Measurements from ENCODE around the gene PTCD1. TPM values are rescaled to one million over a fixed set of nuclear protein-coding genes. Genes with fewer than 3 reads are reported as not detected.

PTCD1 gene
- total RNA-seq, 3 donors from 2014 or later, result 4.5 to 8.3 (median 4.9) TPM

GRCh38 chr7:99424932-99425730 lies 13.5 kb downstream of the PTCD1 start:
- intact Hi-C loops (cut with DNase I; ENCODE audit: low total_unique reads), result no loop called here
- no peak overlapping the region for H3K4me3 ChIP-seq
- no peaks in the 10 kb centered on the region for H3K27me3 ChIP-seq
- peaks cover 9% of the 10 kb centered on the region for H3K36me3 ChIP-seq
- DNase-seq (ENCODE audit: low spot score in 2 of 2), result no peak
- no peaks in the 10 kb centered on the region for H3K4me1 ChIP-seq
- no peak for TF ChIP-seq CTCF (IDR thresholded peaks at IDR 0.05)
- TF ChIP-seq POLR2AphosphoS5 (IDR thresholded peaks at IDR 0.05), result no peak
- TF ChIP-seq POLR2A (IDR thresholded peaks at IDR 0.05), result no peak
- H3K9me3 ChIP-seq, result no peaks in the 10 kb centered on the region
- H3K27ac ChIP-seq, result no peak overlapping the region

- Histone ChIP-seq H3K27ac (no peak overlapping the region), H3K4me1 (no peaks in the 10 kb centered on the region), H3K36me3 (peaks cover 21% of the 10 kb centered on the region), H3K27me3 (no peaks in the 10 kb centered on the region), H3K9me3 (no peaks in the 10 kb centered on the region), H3K4me3 (no peak overlapping the region)
- intact Hi-C loops (cut with DNase I; ENCODE audit: low total_unique reads), result no loop called here
- no peak for DNase-seq (ENCODE audit: low spot score in 2 of 2)
- TF ChIP-seq CTCF (IDR thresholded peaks at IDR 0.05), result no peak
- no peak for TF ChIP-seq POLR2AphosphoS5 (IDR thresholded peaks at IDR 0.05)
- no peak for TF ChIP-seq POLR2A (IDR thresholded peaks at IDR 0.05)
Measured at GRCh38 chr7:99422625-99423024, 16.0 kb downstream of the PTCD1 start.

GRCh38 chr7:99422186-99422585 lies 16.4 kb downstream of the PTCD1 start:
- DNase-seq (ENCODE audit: low spot score in 2 of 2), result no peak

GRCh38 chr7:99420986-99421385 lies 17.6 kb downstream of the PTCD1 start:
- no peaks in the 10 kb centered on the region for H3K9me3 ChIP-seq
- no peak for TF ChIP-seq CTCF (IDR thresholded peaks at IDR 0.05)
- TF ChIP-seq POLR2AphosphoS5 (IDR thresholded peaks at IDR 0.05), result no peak
- no peak for TF ChIP-seq POLR2A (IDR thresholded peaks at IDR 0.05)
- H3K36me3 ChIP-seq, result peaks cover 23% of the 10 kb centered on the region
- intact Hi-C loops (cut with DNase I; ENCODE audit: low total_unique reads), result no loop called here
- no peaks in the 10 kb centered on the region for H3K27me3 ChIP-seq
- H3K27ac ChIP-seq, result no peak overlapping the region
- no peak overlapping the region for H3K4me3 ChIP-seq
- no peaks in the 10 kb centered on the region for H3K4me1 ChIP-seq
- DNase-seq (ENCODE audit: low spot score in 2 of 2), result no peak

More at GRCh38 chr7:99422186-99422585, 16.4 kb downstream of the PTCD1 start:
- no peak overlapping the region for H3K27ac ChIP-seq
- peaks cover 23% of the 10 kb centered on the region for H3K36me3 ChIP-seq
- intact Hi-C loops (cut with DNase I; ENCODE audit: low total_unique reads), result no loop called here
- H3K4me1 ChIP-seq, result no peaks in the 10 kb centered on the region
- TF ChIP-seq POLR2A (IDR thresholded peaks at IDR 0.05) (no peak), POLR2AphosphoS5 (IDR thresholded peaks at IDR 0.05) (no peak), CTCF (IDR thresholded peaks at IDR 0.05) (no peak)
- no peak overlapping the region for H3K4me3 ChIP-seq
- H3K9me3 ChIP-seq, result no peaks in the 10 kb centered on the region
- no peaks in the 10 kb centered on the region for H3K27me3 ChIP-seq

- Histone ChIP-seq H3K27me3 (no peaks in the 10 kb centered on the region), H3K9me3 (no peaks in the 10 kb centered on the region), H3K27ac (no peak overlapping the region), H3K4me1 (no peaks in the 10 kb centered on the region), H3K36me3 (peaks cover 23% of the 10 kb centered on the region), H3K4me3 (no peak overlapping the region)
- intact Hi-C loops (cut with DNase I; ENCODE audit: low total_unique reads), result no loop called here
- no peak for TF ChIP-seq POLR2AphosphoS5 (IDR thresholded peaks at IDR 0.05)
- TF ChIP-seq POLR2A (IDR thresholded peaks at IDR 0.05), result no peak
- TF ChIP-seq CTCF (IDR thresholded peaks at IDR 0.05), result no peak
- no peak for DNase-seq (ENCODE audit: low spot score in 2 of 2)
Measured at GRCh38 chr7:99420213-99420612, 18.4 kb downstream of the PTCD1 start.

Measured in breast epithelium (tissue), 4 donors.